ENCODE results near the gene ASB10.

ASB10 gene

GRCh38 chr7:151139071-151139790 is 47.8 kb downstream of the ASB10 start:
- no peak overlapping the region for H3K56ac ChIP-seq (ENCODE audit: low read length)
- no peak overlapping the region for H3K23ac ChIP-seq (ENCODE audit: low read length)
- no peaks in the 10 kb centered on the region for H3K79me2 ChIP-seq (ENCODE audit: control insufficient read depth, insufficient read depth, low read length)
- no peak overlapping the region for H2BK15ac ChIP-seq (replicated peaks; ENCODE audit: low read depth)
- H4K5ac ChIP-seq (ENCODE audit: low read length): no peak overlapping the region
- peaks cover 1% of the 10 kb centered on the region for H3K36me3 ChIP-seq (ENCODE audit: control insufficient read depth, insufficient read depth, low read length)
- no peak overlapping the region for H2BK120ac ChIP-seq (ENCODE audit: low read depth, low read length)
- no peak overlapping the region for H4K8ac ChIP-seq (ENCODE audit: low read depth, low read length)
- H3K4me3 ChIP-seq (ENCODE audit: low read length): no peak overlapping the region
- no peak overlapping the region for H3K27ac ChIP-seq (ENCODE audit: low read depth, low read length)
- H3K9ac ChIP-seq (ENCODE audit: low read length): no peak overlapping the region
- no CpG with 5 or more reads among the region's 18 CpGs for WGBS (ENCODE audit: extremely low coverage, insufficient coverage, low lambda C conversion rate)
- no peak overlapping the region for H2AK5ac ChIP-seq (ENCODE audit: low read length)
- H3K4ac ChIP-seq (ENCODE audit: low read depth, low read length): no peak overlapping the region
- DNase-seq: peak; percentile 37
- H3K4me2 ChIP-seq (ENCODE audit: low read length): no peak overlapping the region
- H3K79me1 ChIP-seq (ENCODE audit: low read length): no peaks in the 10 kb centered on the region
- no peak overlapping the region for H3K18ac ChIP-seq (ENCODE audit: low read length)
- peaks cover 17% of the 10 kb centered on the region for H3K4me1 ChIP-seq (ENCODE audit: control insufficient read depth, low read depth, low read length)
- H3K27me3 ChIP-seq (ENCODE audit: insufficient read depth, low read length, poor library complexity): no peaks in the 10 kb centered on the region
- no peak overlapping the region for H2BK5ac ChIP-seq (ENCODE audit: low read length)

GRCh38 chr7:151138153-151138851 is 48.7 kb downstream of the ASB10 start:
- Histone ChIP-seq H4K5ac (ENCODE audit: low read length) (no peak overlapping the region), H3K27ac (ENCODE audit: low read depth, low read length) (no peak overlapping the region), H3K79me1 (ENCODE audit: low read length) (no peaks in the 10 kb centered on the region), H3K9ac (ENCODE audit: low read length) (no peak overlapping the region), H2BK120ac (ENCODE audit: low read depth, low read length) (no peak overlapping the region), H2BK5ac (ENCODE audit: low read length) (no peak overlapping the region), H3K4me2 (ENCODE audit: low read length) (no peak overlapping the region), H3K4ac (ENCODE audit: low read depth, low read length) (no peak overlapping the region), H3K36me3 (ENCODE audit: control insufficient read depth, insufficient read depth, low read length) (peaks cover 1% of the 10 kb centered on the region), H3K27me3 (ENCODE audit: insufficient read depth, low read length, poor library complexity) (no peaks in the 10 kb centered on the region), H3K56ac (ENCODE audit: low read length) (no peak overlapping the region), H3K4me1 (ENCODE audit: control insufficient read depth, low read depth, low read length) (peaks cover 17% of the 10 kb centered on the region), H2BK15ac (replicated peaks; ENCODE audit: low read depth) (no peak overlapping the region), H2AK5ac (ENCODE audit: low read length) (no peak overlapping the region), H3K4me3 (ENCODE audit: low read length) (no peak overlapping the region), H3K79me2 (ENCODE audit: control insufficient read depth, insufficient read depth, low read length) (no peaks in the 10 kb centered on the region), H4K8ac (ENCODE audit: low read depth, low read length) (no peak overlapping the region), H3K18ac (ENCODE audit: low read length) (no peak overlapping the region), H3K23ac (ENCODE audit: low read length) (no peak overlapping the region)
- peak; percentile 61 for DNase-seq
- no CpG with 5 or more reads among the region's 30 CpGs for WGBS (ENCODE audit: extremely low coverage, insufficient coverage, low lambda C conversion rate)

- Histone ChIP-seq H3K79me2 (ENCODE audit: control insufficient read depth, insufficient read depth, low read length) (no peaks in the 10 kb centered on the region), H3K27me3 (ENCODE audit: insufficient read depth, low read length, poor library complexity) (no peaks in the 10 kb centered on the region), H3K79me1 (ENCODE audit: low read length) (no peaks in the 10 kb centered on the region), H3K18ac (ENCODE audit: low read length) (no peak overlapping the region), H2AK5ac (ENCODE audit: low read length) (no peak overlapping the region), H3K4ac (ENCODE audit: low read depth, low read length) (no peak overlapping the region), H4K8ac (ENCODE audit: low read depth, low read length) (no peak overlapping the region), H3K27ac (ENCODE audit: low read depth, low read length) (no peak overlapping the region), H4K5ac (ENCODE audit: low read length) (no peak overlapping the region), H3K4me3 (ENCODE audit: low read length) (no peak overlapping the region), H2BK15ac (replicated peaks; ENCODE audit: low read depth) (no peak overlapping the region), H3K36me3 (ENCODE audit: control insufficient read depth, insufficient read depth, low read length) (peaks cover 1% of the 10 kb centered on the region), H3K4me2 (ENCODE audit: low read length) (no peak overlapping the region), H3K23ac (ENCODE audit: low read length) (no peak overlapping the region), H2BK5ac (ENCODE audit: low read length) (no peak overlapping the region), H3K4me1 (ENCODE audit: control insufficient read depth, low read depth, low read length) (peaks cover 17% of the 10 kb centered on the region), H3K9ac (ENCODE audit: low read length) (no peak overlapping the region), H3K56ac (ENCODE audit: low read length) (no peak overlapping the region), H2BK120ac (ENCODE audit: low read depth, low read length) (no peak overlapping the region)
- no CpG with 5 or more reads among the region's 11 CpGs for WGBS (ENCODE audit: extremely low coverage, insufficient coverage, low lambda C conversion rate)
- DNase-seq: no peak
These were observed 49.3 kb downstream of the ASB10 start for GRCh38 chr7:151137791-151138152.

GRCh38 chr7:151137076-151137675 is 49.9 kb downstream of the ASB10 start:
- Histone ChIP-seq H3K27ac (ENCODE audit: low read depth, low read length) (no peak overlapping the region), H3K18ac (ENCODE audit: low read length) (no peak overlapping the region), H3K4me1 (ENCODE audit: control insufficient read depth, low read depth, low read length) (peaks cover 17% of the 10 kb centered on the region), H4K8ac (ENCODE audit: low read depth, low read length) (no peak overlapping the region), H2AK5ac (ENCODE audit: low read length) (no peak overlapping the region), H4K5ac (ENCODE audit: low read length) (no peak overlapping the region), H3K23ac (ENCODE audit: low read length) (no peak overlapping the region), H3K36me3 (ENCODE audit: control insufficient read depth, insufficient read depth, low read length) (peaks cover 1% of the 10 kb centered on the region), H3K79me1 (ENCODE audit: low read length) (no peaks in the 10 kb centered on the region), H3K9ac (ENCODE audit: low read length) (no peak overlapping the region), H3K4ac (ENCODE audit: low read depth, low read length) (no peak overlapping the region), H3K27me3 (ENCODE audit: insufficient read depth, low read length, poor library complexity) (no peaks in the 10 kb centered on the region), H3K79me2 (ENCODE audit: control insufficient read depth, insufficient read depth, low read length) (no peaks in the 10 kb centered on the region), H3K56ac (ENCODE audit: low read length) (peak overlapping the region; percentile 22), H2BK15ac (replicated peaks; ENCODE audit: low read depth) (no peak overlapping the region), H3K4me2 (ENCODE audit: low read length) (no peak overlapping the region), H2BK5ac (ENCODE audit: low read length) (no peak overlapping the region), H2BK120ac (ENCODE audit: low read depth, low read length) (no peak overlapping the region), H3K4me3 (ENCODE audit: low read length) (no peak overlapping the region)
- no CpG with 5 or more reads among the region's 22 CpGs for WGBS (ENCODE audit: extremely low coverage, insufficient coverage, low lambda C conversion rate)
- peak; percentile 57 for DNase-seq

- no peak overlapping the region for H2BK120ac ChIP-seq (ENCODE audit: low read depth, low read length)
- no peaks in the 10 kb centered on the region for H3K27me3 ChIP-seq (ENCODE audit: insufficient read depth, low read length, poor library complexity)
- no peak overlapping the region for H3K4me2 ChIP-seq (ENCODE audit: low read length)
- DNase-seq: no peak
- no peak overlapping the region for H3K4ac ChIP-seq (ENCODE audit: low read depth, low read length)
- no peak overlapping the region for H4K5ac ChIP-seq (ENCODE audit: low read length)
- no peaks in the 10 kb centered on the region for H3K79me2 ChIP-seq (ENCODE audit: control insufficient read depth, insufficient read depth, low read length)
- H4K8ac ChIP-seq (ENCODE audit: low read depth, low read length): no peak overlapping the region
- H3K4me1 ChIP-seq (ENCODE audit: control insufficient read depth, low read depth, low read length): peaks cover 17% of the 10 kb centered on the region
- no peak overlapping the region for H2BK5ac ChIP-seq (ENCODE audit: low read length)
- H3K36me3 ChIP-seq (ENCODE audit: control insufficient read depth, insufficient read depth, low read length): peaks cover 1% of the 10 kb centered on the region
- H3K4me3 ChIP-seq (ENCODE audit: low read length): no peak overlapping the region
- H3K9ac ChIP-seq (ENCODE audit: low read length): no peak overlapping the region
- WGBS (ENCODE audit: extremely low coverage, insufficient coverage, low lambda C conversion rate): no CpG with 5 or more reads among the region's 33 CpGs
- H3K18ac ChIP-seq (ENCODE audit: low read length): no peak overlapping the region
- H3K56ac ChIP-seq (ENCODE audit: low read length): no peak overlapping the region
- H2BK15ac ChIP-seq (replicated peaks; ENCODE audit: low read depth): no peak overlapping the region
- no peaks in the 10 kb centered on the region for H3K79me1 ChIP-seq (ENCODE audit: low read length)
- H3K23ac ChIP-seq (ENCODE audit: low read length): no peak overlapping the region
- no peak overlapping the region for H3K27ac ChIP-seq (ENCODE audit: low read depth, low read length)
- H2AK5ac ChIP-seq (ENCODE audit: low read length): no peak overlapping the region
These were observed 50.9 kb downstream of the ASB10 start for GRCh38 chr7:151135866-151136843.

All from mesendoderm (in vitro differentiated cells).